ENCODE measurements around the gene CLCN2. TPM values are rescaled to one million over a fixed set of nuclear protein-coding genes. Genes with fewer than 3 reads are reported as not detected.
A peak's percentile ranks its signal among the peaks of the same experiment; 100 is the strongest.

CLCN2 gene
- total and polyA plus RNA-seq, 11 donors, result 1.2 to 3.6 (median 2.0) TPM

DNA sequence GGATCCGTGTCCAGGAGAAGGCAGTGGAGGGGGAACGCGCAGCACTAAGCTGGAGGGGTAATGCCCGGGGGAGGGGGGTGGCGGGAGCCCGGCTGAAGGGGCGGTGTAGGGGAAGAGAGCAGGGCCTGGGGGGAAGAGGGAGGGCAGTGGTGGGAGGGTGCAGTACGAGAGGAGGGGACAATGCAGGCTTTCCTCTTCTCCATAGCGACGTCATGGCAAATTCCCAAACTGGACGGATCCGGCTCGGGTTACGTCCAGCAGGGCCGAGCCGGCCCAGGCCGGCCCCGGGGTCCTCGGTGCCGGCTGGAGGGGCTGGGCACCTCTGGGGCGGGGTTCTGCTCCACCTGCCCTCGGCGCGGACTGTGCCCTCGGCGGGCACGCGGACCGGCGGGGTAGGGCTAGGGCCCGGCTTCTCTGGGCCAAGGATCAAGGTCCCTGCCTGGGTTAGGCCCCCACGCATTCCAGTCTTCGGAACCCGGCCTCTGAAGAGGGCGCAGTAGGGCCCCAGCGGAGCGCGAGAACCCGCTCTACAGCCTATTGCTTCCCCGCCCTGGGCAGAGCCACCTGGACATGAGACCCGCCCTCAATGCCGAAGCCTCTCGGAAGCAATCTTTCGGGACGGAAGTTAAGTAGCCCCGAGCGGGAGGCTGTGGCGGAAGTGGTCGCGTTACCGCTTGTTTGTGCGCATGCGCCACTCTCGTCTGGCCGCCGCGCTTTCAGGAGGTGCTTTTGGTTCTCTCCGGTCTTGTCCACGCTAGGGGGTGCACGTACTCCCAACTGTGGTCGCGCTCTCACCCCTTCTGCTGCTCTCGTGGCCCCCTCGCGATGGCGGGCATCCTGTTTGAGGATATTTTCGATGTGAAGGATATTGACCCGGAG lies 1.5 kb upstream of the CLCN2 start:
- H3K4me1 ChIP-seq, result peaks cover 0 to 31% (median 22%) of the 10 kb centered on the region in 12 donors
- DNase-seq, result peak; percentile 95 to 97 (median 97)
- intact Hi-C loops (cut with DNase I), result loop anchor here in 3 of 10 donors (2.0 to 10.0 kb wide), 5 partner anchors 48 to 414 kb away; partner anchors contain the start of gene EIF4G1 (in 2 of the 3)
- TF ChIP-seq, protein P1, sequence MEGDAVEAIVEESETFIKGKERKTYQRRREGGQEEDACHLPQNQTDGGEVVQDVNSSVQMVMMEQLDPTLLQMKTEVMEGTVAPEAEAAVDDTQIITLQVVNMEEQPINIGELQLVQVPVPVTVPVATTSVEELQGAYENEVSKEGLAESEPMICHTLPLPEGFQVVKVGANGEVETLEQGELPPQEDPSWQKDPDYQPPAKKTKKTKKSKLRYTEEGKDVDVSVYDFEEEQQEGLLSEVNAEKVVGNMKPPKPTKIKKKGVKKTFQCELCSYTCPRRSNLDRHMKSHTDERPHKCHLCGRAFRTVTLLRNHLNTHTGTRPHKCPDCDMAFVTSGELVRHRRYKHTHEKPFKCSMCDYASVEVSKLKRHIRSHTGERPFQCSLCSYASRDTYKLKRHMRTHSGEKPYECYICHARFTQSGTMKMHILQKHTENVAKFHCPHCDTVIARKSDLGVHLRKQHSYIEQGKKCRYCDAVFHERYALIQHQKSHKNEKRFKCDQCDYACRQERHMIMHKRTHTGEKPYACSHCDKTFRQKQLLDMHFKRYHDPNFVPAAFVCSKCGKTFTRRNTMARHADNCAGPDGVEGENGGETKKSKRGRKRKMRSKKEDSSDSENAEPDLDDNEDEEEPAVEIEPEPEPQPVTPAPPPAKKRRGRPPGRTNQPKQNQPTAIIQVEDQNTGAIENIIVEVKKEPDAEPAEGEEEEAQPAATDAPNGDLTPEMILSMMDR (IDR thresholded peaks at IDR 0.05), result peak in 11 of 12 donors; percentile 35 to 80 (median 63)
- peak in 1 of 2 donors; percentile 83 for TF ChIP-seq POLR2A (IDR thresholded peaks at IDR 0.05)
- no peaks in the 10 kb centered on the region for H3K27me3 ChIP-seq
- 0% methylated on average over 43 to 68 of the region's 68 CpGs for WGBS, 4 donors
- peak; percentile 77 to 85 (median 79) for ATAC-seq
- H3K9me3 ChIP-seq, result no peaks in the 10 kb centered on the region
- H3K36me3 ChIP-seq, result peaks cover 0 to 33% (median 30%) of the 10 kb centered on the region in 9 donors
- H3K4me3 ChIP-seq, result peak overlapping the region; percentile 63 to 100 (median 91)
- H3K27ac ChIP-seq, result peak overlapping the region; percentile 97 to 100 (median 100)

DNA sequence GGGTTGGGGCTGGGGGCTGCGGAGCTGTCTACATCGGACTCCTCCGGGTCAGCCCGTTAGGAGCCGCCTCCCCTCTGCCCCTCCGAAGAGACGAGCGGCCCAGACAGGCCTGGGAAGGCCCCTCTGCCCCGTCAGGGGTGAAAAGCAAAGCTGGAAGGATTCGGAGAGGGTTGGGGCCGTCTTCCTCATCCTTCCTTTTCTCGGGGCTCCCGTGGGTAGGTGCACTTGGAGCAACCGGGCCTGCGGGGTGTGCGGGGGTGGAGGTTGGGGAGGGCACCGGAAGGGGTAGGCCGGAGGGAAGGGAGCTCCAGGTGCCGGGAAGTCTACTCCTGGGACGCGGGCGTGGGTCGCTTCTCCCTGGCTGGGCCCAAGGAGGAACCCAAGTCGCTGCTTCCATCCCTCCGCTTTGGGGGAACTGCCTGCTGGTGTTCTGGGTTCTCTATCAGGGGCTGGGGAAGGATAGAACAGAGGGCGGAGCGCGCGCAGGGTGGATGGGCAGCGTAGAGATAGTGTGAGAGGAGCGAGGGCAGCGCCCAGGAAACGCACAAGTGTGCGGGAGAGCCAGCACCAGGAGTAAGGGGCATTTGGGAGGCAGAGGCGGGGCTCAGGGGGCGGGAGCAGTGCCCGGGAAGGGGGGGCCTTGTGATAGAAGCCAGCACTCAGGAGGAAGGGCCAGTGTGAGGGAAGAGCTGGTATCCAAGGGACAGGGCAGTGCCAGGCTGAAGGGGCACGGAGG lies 695 bp upstream of the CLCN2 start:
- Histone ChIP-seq H3K27ac (peak overlapping the region; percentile 97 to 100 (median 100)), H3K27me3 (no peaks in the 10 kb centered on the region), H3K9me3 (no peaks in the 10 kb centered on the region), H3K36me3 (peaks cover 0 to 27% (median 24%) of the 10 kb centered on the region in 9 donors), H3K4me1 (peaks cover 0 to 31% (median 22%) of the 10 kb centered on the region in 12 donors), H3K4me3 (peak overlapping the region; percentile 63 to 100 (median 91))
- peak; percentile 64 to 79 (median 76) for DNase-seq
- 0 to 1% (median 0%) methylated on average over 22 to 38 of the region's 38 CpGs for WGBS, 4 donors
- ATAC-seq, result peak; percentile 24 to 50 (median 48)
- intact Hi-C loops (cut with DNase I), result loop anchor here in 3 of 10 donors (2.0 to 10.0 kb wide), 5 partner anchors 47 to 415 kb away; partner anchors contain the start of gene EIF4G1 (in 2 of the 3)
- TF ChIP-seq, protein P1 (IDR thresholded peaks at IDR 0.05), result no peak
- TF ChIP-seq POLR2A (IDR thresholded peaks at IDR 0.05), result no peak

DNA sequence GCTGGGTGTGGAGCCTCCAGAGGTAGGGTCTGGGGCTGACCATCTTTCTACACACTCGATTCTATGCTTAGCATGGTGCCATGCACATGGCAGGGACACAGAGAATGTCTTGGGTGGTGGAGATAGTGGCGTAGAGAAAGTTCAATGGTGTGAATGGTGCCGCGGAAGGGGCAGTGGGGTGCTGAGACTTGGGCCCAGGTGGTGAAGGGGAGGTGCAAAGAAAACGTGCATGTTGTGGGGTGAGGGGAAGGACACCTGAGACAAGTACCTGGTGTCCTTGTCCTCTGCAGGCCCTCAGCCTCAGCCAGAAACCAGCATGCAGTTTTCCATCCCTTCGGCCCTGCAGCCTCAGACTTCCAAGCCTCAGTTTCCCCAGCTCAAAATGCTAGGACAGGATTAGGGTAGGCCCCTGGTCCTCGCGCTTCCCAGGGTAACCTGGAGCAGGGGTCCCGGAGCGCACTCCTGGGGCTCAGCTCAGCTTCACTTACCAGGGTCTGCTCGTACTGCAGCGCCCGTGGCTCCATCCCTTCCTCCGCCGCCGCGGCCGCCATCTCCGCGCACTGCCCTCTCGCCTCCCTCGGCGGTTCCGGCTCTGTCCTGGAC lies 375 bp downstream of the CLCN2 start:
- H3K36me3 ChIP-seq, result peaks cover 0 to 22% (median 14%) of the 10 kb centered on the region in 9 donors
- WGBS, 4 donors, result 9 to 34% (median 10%) methylated on average over 6 to 24 of the region's 24 CpGs
- H3K9me3 ChIP-seq, result no peaks in the 10 kb centered on the region
- TF ChIP-seq, protein P1 (IDR thresholded peaks at IDR 0.05), result no peak
- TF ChIP-seq POLR2A (IDR thresholded peaks at IDR 0.05), result no peak
- peaks cover 0 to 31% (median 22%) of the 10 kb centered on the region in 12 donors for H3K4me1 ChIP-seq
- intact Hi-C loops (cut with DNase I), result loop anchor here in 3 of 10 donors (5.0 to 10.0 kb wide), 4 partner anchors 46 to 416 kb away; partner anchors contain the start of gene EIF4G1 (in 1 of the 3)
- H3K27ac ChIP-seq, result peak overlapping the region; percentile 97 to 100 (median 100)
- no peaks in the 10 kb centered on the region for H3K27me3 ChIP-seq
- ATAC-seq (no peak), DNase-seq (no peak)
- peak overlapping the region; percentile 63 to 100 (median 91) for H3K4me3 ChIP-seq
